Activated T-cell treated with anti-CD3 and anti-CD28 coated beads, Interleukin-2, amount 50 U/mL, for 48 hours (primary cell): Measurements from ENCODE around the gene IL2RG.

ENCODE experiments used
- DNase-seq, 2 experiments: peaks; one replicate each; pipeline ENCODE4 v3.0.0-alpha.2; 2020

Gene IL2RG

GRCh38 chrX:71107245-71107644, 4.1 kb downstream of the IL2RG start:
- DNase-seq, result no peak

- DNase-seq, result no peak
Measured at GRCh38 chrX:71106427-71106826, 5.0 kb downstream of the IL2RG start, which contains the start of gene CXorf65. Gene CXorf65, minus strand, starts transcription at chrX:71106740. Its CDS starts 184 bp downstream, at chrX:71106556.

DNA sequence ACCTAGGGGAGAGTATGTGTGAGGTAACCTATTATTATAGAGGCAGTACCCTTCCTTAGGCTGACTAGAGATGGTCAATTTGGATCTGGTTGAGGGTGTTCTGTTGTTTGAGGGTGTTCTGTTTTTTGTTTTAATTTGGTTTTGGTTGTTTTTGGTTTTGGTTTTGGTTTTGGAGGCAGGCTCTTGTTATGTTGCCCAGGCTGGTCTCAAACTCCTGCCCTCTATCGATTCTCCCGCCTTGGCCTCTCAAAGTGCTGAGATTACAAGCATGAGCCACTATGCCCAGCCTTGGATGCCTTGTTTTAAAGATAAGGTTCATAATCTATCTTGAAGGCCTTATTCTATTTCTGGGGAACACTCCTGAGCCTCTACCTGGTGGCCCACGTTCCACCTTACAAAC, 5.7 kb downstream of the IL2RG start:
- DNase-seq, result no peak

DNA sequence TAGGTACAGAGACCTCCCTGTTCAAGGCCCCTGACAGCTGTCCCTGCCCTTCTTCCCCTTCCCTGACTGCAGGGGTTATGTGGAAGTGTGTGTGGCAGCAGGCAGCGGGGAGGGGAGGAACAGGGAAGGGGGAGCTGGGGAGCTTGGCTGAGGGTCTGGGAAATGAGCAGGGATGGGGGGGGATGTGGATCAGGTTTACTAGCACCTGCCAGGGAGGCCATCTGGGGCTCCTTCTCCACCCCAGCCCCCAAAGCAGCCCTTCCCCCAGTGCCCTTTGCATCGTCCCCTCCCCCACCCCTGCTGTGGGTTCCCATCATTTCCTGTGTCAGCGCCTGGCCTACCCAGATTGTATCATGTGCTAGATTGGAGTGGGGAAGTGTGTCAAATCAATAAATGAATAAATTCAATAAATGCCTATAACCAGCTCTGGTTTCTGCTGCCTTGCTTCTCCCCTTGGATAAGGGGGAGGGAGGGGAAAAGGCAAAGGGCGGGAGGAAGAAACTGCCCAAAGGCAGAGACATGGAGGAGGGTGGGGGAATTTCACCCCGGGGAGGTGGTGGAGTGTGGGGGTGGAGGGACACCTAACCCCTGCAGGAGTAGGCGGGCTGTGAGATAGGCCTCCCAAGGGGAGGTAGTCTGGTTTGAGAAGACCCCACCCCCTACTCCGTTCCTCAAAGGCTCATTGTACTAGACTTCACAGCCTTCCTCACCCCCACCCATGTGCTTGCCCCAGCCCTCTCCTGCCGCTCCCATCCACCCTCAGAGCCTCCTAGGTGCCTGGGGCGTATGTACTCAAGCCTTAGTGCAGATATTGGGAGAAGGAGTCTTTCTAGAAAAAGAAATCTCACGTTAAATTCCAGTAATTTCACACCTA, 8.0 kb downstream of the IL2RG start:
- peak; percentile 66 for DNase-seq

DNA sequence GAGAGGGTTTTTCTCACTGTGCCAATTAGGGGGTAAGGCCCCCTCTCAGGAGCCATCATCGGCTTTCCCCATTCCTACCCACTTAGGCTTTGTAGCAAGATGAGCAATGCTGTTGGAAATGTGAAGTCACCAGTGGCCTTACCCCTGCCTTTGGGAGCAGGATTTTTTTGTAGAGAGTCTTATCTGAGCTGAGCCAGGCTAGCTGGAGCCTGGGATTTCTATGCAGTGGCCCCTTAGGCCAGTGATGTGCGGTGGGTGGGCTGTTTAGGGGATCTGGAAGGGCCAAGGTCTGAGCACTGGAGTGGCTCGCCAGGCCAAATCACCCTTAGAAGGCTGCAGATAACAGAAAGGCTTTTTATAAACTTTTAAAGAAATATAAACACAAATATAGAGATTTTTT, 9.1 kb downstream of the IL2RG start:
- no peak for DNase-seq

- DNase-seq, result peak in 1 of 2 experiments; percentile 32
Measured at GRCh38 chrX:71100581-71101505, 10.5 kb downstream of the IL2RG start.

- no peak for DNase-seq
Measured at GRCh38 chrX:71099736-71100135, 11.6 kb downstream of the IL2RG start.

DNA sequence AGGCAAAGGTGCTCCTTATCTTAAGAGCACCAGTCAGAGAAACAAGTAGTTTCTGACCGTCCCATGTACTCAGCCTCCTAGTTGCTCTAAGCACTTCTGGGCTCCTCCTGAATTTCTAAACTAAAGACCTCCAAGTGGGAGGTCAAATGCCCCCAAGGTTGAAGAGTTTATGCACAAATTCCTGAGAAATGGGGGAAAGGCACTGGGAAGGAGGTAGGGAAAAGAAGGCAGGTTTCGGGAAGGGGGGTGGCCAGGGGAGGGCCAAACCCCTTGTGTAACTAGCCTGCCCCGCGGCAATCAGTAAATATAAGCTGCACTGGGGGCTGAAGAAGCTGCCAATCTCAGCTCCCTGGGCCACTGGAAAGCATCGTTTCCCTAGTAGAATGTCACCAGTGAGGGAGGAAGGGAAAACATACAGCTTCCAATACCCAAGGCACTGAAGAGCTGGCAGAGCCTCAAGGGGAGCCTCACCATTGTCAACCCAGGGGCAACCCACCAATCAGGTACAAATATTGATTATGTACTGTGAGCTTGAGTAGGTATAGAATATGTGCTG, 12.3 kb downstream of the IL2RG start:
- DNase-seq, result no peak

DNA sequence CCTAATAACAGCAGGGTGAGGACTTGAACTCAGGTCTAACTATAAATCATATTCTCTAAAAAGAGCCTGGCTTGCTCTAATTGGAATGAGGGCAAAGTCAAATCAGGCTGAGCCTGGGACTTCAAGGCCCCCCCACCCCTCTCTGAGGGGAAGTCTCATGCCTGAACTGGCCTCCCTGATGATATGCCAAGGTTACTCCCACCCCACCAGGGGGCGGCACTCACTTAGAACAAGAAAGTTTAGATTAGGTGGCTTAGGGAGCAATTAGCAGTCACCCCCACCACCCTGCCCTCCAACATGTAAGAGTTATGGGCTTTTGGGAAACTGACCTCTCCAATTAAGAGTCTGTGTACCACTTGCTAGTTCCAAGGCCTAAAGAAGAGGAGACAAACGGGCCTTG, 13.1 kb downstream of the IL2RG start:
- DNase-seq, result peak; percentile 80 to 84

DNA sequence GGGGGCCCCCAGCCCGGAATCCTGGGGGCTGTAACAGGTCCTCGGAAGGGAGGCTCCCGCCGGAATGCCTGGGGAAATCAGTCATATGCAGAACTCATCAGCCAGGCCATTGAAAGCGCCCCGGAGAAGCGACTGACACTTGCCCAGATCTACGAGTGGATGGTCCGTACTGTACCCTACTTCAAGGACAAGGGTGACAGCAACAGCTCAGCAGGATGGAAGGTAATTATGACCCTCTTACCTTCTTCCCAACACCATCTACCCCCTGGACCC, 14.7 kb downstream of the IL2RG start:
- no peak for DNase-seq

DNA sequence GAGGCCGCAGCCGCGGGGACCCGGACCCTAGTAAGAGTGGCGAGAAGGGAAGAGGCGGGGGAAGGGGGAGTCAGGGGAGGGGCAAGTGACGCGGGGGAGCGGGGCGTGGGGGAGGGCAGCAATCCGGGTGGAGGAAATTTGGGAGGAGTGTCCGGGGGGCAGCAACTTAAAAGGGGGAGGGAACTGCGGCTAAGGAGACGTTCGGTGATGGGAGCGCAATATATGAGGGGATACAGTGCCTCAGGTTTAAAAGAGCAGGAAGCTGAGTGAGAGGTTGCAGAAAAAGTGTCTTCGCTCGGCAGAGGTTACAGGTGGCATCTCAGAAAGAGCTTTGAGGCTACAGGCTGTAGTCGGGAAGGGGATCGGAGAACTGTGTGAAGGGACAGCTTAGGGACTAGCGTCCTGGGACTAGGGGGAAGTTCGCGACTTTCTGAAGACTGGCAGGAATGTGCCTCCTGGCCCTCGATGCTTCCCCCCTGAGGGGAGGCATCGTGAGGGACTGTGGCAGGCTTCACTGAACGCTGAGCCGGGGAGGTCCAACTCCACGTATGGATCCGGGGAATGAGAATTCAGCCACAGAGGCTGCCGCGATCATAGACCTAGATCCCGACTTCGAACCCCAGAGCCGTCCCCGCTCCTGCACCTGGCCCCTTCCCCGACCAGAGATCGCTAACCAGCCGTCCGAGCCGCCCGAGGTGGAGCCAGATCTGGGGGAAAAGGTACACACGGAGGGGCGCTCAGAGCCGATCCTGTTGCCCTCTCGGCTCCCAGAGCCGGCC, 15.2 kb downstream of the IL2RG start:
- no peak for DNase-seq

DNA sequence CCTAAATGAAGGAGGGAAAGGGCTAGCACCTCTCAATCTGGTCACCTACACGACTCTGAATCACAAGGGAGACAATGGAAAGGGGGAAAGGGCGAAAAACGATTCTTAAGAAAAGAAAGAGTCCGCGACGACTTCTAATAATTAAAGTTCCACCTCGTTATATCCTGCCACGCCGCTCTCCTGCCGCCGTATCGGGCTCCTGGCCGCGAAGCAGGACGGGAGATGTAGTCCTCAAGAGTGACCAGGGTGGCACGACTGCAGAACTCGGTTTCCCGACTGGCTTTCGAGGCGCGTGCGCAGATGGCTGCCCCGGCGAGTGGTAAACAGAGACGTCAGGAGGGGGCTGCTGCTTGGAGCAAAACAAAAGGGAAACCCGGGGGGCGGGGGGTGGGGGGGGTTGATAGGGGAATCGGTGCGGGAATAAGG, 15.8 kb downstream of the IL2RG start, which contains the start of gene FOXO4:
Gene FOXO4, plus strand, starts transcription at position 297 of the 426 bp plus-strand sequence. CDS start 678 bp downstream, outside the sequence.
- peak; percentile 88 to 89 for DNase-seq

DNA sequence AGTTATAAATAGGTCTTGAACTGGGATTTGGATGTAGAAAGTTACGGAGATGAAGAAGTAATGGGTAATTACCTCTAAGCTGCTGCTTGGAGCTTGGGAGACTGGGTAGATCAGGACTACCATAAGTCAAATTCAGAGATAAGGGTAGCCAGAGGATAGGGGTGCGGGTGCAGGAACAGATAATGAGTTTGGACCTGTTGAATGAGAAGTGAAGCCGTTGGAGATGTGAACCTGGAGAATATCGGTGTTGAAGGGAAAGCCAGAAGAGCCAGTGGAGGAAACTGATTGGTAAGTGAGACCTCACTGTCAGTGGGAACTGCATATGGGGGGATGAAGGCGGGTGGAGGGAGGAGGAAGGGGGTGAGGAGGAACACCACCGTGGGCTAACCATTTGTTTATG, 16.3 kb downstream of the IL2RG start:
- no peak for DNase-seq

- DNase-seq, result no peak
Measured at GRCh38 chrX:71091263-71091662, 20.1 kb downstream of the IL2RG start.

GRCh38 chrX:71085900-71086299, 25.5 kb downstream of the IL2RG start:
- DNase-seq, result no peak

DNA sequence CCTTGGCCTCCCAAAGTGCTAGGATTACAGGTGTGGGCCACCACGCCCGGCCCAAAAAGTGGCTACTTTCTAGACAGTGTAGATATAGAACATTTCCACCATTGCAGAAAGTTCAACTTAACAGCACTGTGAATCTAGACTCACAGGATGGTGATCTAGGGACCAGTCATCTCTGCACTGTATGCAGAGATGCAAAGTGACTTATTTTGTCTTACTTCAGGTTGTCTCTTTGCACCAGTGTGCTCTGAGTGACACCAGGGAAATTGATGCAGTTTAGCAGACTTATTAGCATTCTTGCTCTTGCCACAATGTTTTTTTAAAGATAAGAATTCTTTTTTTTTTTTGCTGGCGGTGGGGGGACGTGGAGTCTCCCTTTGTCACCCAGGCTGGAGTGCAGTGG, 28.6 kb downstream of the IL2RG start:
- no peak for DNase-seq

DNA sequence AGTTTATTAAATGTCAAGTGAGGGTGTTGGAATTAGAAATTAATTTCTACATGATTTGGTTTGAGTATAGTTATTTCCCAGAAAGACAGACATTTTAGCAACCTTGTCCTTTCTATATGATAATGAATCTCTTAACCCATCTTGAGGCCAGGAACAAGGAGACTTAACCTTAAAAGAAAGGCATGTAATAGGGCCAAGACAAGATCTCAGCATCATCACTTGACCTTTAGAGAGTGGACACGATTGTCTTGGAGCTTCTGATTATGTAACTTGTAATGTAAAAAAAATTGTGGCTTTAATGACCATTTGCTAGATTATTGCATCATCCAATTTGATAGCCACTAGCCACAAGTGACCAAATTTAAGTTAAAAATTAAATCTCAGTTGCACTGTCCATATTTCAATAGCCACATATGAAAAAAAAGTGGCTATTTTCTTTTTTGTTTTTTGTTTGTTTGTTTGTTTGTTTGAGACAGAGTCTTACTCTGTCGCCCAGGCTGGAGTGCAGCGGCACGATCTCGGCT, 29.2 kb downstream of the IL2RG start:
- DNase-seq, result no peak

DNA sequence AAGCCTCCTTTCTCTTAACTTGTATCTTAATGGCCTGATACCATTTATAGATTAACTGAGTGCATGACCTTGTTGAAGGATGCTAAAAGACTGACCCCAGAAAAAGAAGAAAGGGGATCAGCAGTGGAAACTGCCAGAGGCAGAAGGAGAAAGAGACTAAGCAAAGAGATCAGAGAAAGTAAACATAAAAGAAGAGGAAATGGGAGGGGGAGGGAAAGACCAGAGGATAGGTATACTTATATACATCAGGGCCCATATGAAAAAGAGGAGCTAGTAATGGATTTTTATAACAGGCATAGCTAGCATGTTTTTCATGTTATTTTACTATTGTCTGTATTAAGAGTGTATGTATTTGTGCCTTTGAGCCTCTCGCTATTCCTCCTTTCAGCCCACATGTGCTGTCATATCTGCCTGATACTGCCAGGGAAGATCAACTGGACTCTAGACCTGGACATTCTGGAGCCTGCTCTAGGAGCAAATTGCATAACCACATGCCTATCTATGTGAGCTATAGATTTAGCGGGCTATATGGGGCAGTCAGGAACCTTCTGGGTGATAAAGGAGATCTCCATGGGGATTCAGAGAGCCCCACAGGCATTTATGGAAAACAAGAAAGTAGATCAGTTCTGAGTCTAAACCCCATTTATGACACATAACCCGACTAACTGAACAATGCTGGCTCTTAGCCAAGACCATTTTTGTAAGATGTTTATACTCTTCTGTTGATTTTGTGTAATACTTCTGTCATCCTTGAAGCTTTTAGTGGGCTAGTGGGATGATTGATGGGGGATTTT, 29.9 kb downstream of the IL2RG start:
- no peak for DNase-seq

DNA sequence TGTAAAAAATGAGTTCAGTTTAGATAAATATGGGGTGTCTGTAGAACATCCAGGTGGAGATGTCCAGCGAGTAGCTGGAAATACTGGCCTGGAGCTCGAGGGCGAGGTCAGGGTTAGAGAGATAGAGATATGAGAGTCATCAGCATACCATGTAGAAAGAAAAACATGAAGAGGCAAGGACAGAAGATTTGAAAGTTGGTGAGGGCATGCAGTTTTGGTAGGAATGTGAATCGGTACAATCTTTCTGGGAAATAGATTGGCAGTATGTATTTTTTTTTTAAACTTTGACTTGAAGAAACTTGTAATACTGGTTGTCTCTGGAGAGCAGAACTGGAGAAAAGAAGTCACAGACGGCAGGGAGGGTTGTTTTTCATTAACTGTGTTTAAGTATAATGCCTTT, 40.8 kb downstream of the IL2RG start:
- DNase-seq, result no peak

- DNase-seq, result peak; percentile 88 to 90
Measured at GRCh38 chrX:71068044-71068918, 43.1 kb downstream of the IL2RG start, which contains the start of gene SNX12. Gene SNX12, minus strand, starts transcription at chrX:71068334. Its CDS starts 28 bp downstream, at chrX:71068306.
